Measurements from ENCODE around the gene PET100.

The PET100 gene

GRCh38 chr19:7670150-7670783 lies 40.7 kb downstream of the PET100 start:
- H3K27me3 ChIP-seq (ENCODE audit: control insufficient read depth, insufficient read depth, low read length): no peaks in the 10 kb centered on the region
- no peaks in the 10 kb centered on the region for H3K4me1 ChIP-seq
- no peaks in the 10 kb centered on the region for H3K79me2 ChIP-seq
- H3K9ac ChIP-seq: no peak overlapping the region
- H3K27ac ChIP-seq: no peak overlapping the region
- no peak overlapping the region for H3K4me3 ChIP-seq (ENCODE audit: low read depth, low read length)
- H2AFZ ChIP-seq: no peak overlapping the region
- peak overlapping the region; percentile 53 for H3K4me2 ChIP-seq (ENCODE audit: low read length)
- no peaks in the 10 kb centered on the region for H3K36me3 ChIP-seq (ENCODE audit: control insufficient read depth, insufficient read depth, low read length)
- H3K9me3 ChIP-seq (ENCODE audit: control insufficient read depth, low read length): no peaks in the 10 kb centered on the region
- no peak for TF ChIP-seq CTCF (IDR thresholded peaks at IDR 0.05)

- Histone ChIP-seq H3K9me3 (ENCODE audit: control insufficient read depth, low read length) (no peaks in the 10 kb centered on the region), H3K4me1 (no peaks in the 10 kb centered on the region), H3K79me2 (no peaks in the 10 kb centered on the region), H3K4me2 (ENCODE audit: low read length) (no peak overlapping the region), H2AFZ (no peak overlapping the region), H3K27ac (no peak overlapping the region), H3K4me3 (ENCODE audit: low read depth, low read length) (no peak overlapping the region), H3K9ac (no peak overlapping the region), H3K36me3 (ENCODE audit: control insufficient read depth, insufficient read depth, low read length) (no peaks in the 10 kb centered on the region), H3K27me3 (ENCODE audit: control insufficient read depth, insufficient read depth, low read length) (no peaks in the 10 kb centered on the region)
- TF ChIP-seq CTCF (IDR thresholded peaks at IDR 0.05): no peak
Measured at GRCh38 chr19:7670790-7671189, 41.2 kb downstream of the PET100 start.

GRCh38 chr19:7672522-7672921 lies 42.9 kb downstream of the PET100 start:
- no peak overlapping the region for H3K4me3 ChIP-seq (ENCODE audit: low read depth, low read length)
- no peaks in the 10 kb centered on the region for H3K4me1 ChIP-seq
- no peak overlapping the region for H2AFZ ChIP-seq
- H3K27me3 ChIP-seq (ENCODE audit: control insufficient read depth, insufficient read depth, low read length): peaks cover 3% of the 10 kb centered on the region
- no peaks in the 10 kb centered on the region for H3K36me3 ChIP-seq (ENCODE audit: control insufficient read depth, insufficient read depth, low read length)
- no peaks in the 10 kb centered on the region for H3K79me2 ChIP-seq
- no peak overlapping the region for H3K4me2 ChIP-seq (ENCODE audit: low read length)
- no peaks in the 10 kb centered on the region for H3K9me3 ChIP-seq (ENCODE audit: control insufficient read depth, low read length)
- TF ChIP-seq CTCF (IDR thresholded peaks at IDR 0.05): no peak
- no peak overlapping the region for H3K9ac ChIP-seq
- H3K27ac ChIP-seq: no peak overlapping the region

GRCh38 chr19:7674010-7675005 lies 44.7 kb downstream of the PET100 start:
- H3K27me3 ChIP-seq (ENCODE audit: control insufficient read depth, insufficient read depth, low read length): peaks cover 3% of the 10 kb centered on the region
- no peak for TF ChIP-seq CTCF (IDR thresholded peaks at IDR 0.05)
- no peak overlapping the region for H3K4me2 ChIP-seq (ENCODE audit: low read length)
- no peaks in the 10 kb centered on the region for H3K79me2 ChIP-seq
- no peaks in the 10 kb centered on the region for H3K4me1 ChIP-seq
- no peaks in the 10 kb centered on the region for H3K9me3 ChIP-seq (ENCODE audit: control insufficient read depth, low read length)
- no peak overlapping the region for H3K27ac ChIP-seq
- no peak overlapping the region for H3K4me3 ChIP-seq (ENCODE audit: low read depth, low read length)
- H2AFZ ChIP-seq: no peak overlapping the region
- H3K36me3 ChIP-seq (ENCODE audit: control insufficient read depth, insufficient read depth, low read length): no peaks in the 10 kb centered on the region
- no peak overlapping the region for H3K9ac ChIP-seq
